Body of pancreas (tissue), 4 donors: ENCODE data around the gene POU1F1. TPM values are rescaled to one million over a fixed set of nuclear protein-coding genes. Genes with fewer than 3 reads are reported as not detected.

ENCODE experiments used
- ATAC-seq: fragments of 150-250 bp; one replicate; pipeline ENCODE4 v1.9.1; 2016
- DNase-seq, 4 donors: peaks; one replicate each; pipeline ENCODE4 v3.0.0-alpha.2; 2019
- H3K27ac ChIP-seq, 4 donors: fragments of 200-600 bp; sonication (generic); 1 replicate in 3 of 4; 2 replicates in 1 of 4; pipeline versions ENCODE4 v1.5.1 to v1.6.1; 2016 to 2019; ENCODE audit warnings: mild to moderate bottlenecking in 1 of 4, mixed read lengths in 1 of 4, moderate library complexity in 1 of 4
- H3K27me3 ChIP-seq, 2 donors: fragments of 200-600 bp; sonication (generic); one replicate each; pipeline ENCODE4 v1.6.0; 2016; ENCODE audit warnings: mild to moderate bottlenecking in 1 of 2
- H3K36me3 ChIP-seq, 2 donors: fragments of 200-600 bp; sonication (generic); replicated peaks in 1 of 2; 2 replicates each; pipeline ENCODE4 v1.5.1; 2016; ENCODE audit warnings: low read depth in 2 of 2; ENCODE audit not compliant: insufficient read depth in 1 of 2
- H3K4me1 ChIP-seq: fragments of 200-600 bp; sonication (generic); one replicate; pipeline ENCODE4 v1.6.0; 2016
- H3K4me3 ChIP-seq, 2 donors: fragments of 200-600 bp; sonication (generic); 1 replicate in 1 of 2; 2 replicates in 1 of 2; pipeline ENCODE4 v1.5.1; 2016 to 2019
- H3K9me3 ChIP-seq, 3 donors: fragments of 200-600 bp; sonication (generic); 1 replicate in 2 of 3; 2 replicates in 1 of 3; pipeline ENCODE4 v1.5.1; 2016
- POLR2A ChIP-seq, 3 donors: fragments of 450-650 bp; IDR thresholded peaks; one replicate each; pipeline ENCODE4 v1.6.1; 2016; ENCODE audit warnings: antibody characterized with exemption in 3 of 3, mild to moderate bottlenecking in 2 of 3
- WGBS, 2 donors: methylation state at CpG; one replicate each; pipeline ENCODE4 v1.1.5; 2017; 5-methylcytosine and 5-hydroxymethylcytosine counted together
- intact Hi-C: fragments of 100-400 bp; cut with DNase I; formaldehyde crosslinking; loops from one replicate; pipeline ENCODE4 v1.15.1; 2023
- total RNA-seq, 2 donors: library from RNA; depleted of rRNA; stranded (reverse); fragments of >200 nt; gene quantifications; one replicate each; pipeline ENCODE4 v1.1.0, GENCODE V29; 2016
- TF ChIP-seq, protein P1 (sequence below), 7 experiments: fragments of 450-650 bp in 4 of 7; fragments of 200-600 bp in 3 of 7; sonication (generic) in 3 of 7; IDR thresholded peaks; one replicate each; pipeline ENCODE4 v1.5.1; 2016 to 2019; ENCODE audit warnings: antibody characterized with exemption in 7 of 7

The POU1F1 gene
- total RNA-seq, 2 donors from 2014 or later: not detected

DNA sequence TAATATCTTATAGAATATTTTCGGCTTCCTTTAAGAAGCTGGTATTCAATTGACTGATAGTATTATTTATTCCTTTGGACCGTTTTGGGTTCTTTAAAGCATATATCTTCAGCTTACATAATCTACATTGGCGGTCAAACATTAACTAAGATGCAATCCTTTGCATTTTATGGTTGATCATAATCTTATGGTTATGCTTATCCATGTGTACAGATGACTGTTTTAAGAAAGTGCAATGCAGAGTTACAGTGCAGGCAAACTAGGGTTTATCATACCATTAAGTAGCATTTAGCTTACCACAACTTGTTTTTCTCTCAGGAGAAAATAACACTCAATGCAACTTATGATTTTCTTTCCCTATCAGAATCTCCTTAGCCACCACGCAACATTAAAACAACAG, 41.4 kb upstream of the POU1F1 start:
- Histone ChIP-seq H3K27ac (peak overlapping the region in 3 of 4 donors; percentile 17 to 67 (median 51)), H3K36me3 (no peaks in the 10 kb centered on the region), H3K9me3 (no peaks in the 10 kb centered on the region), H3K4me1 (peaks cover 32% of the 10 kb centered on the region), H3K27me3 (no peaks in the 10 kb centered on the region), H3K4me3 (no peak overlapping the region)
- TF ChIP-seq, protein P1, sequence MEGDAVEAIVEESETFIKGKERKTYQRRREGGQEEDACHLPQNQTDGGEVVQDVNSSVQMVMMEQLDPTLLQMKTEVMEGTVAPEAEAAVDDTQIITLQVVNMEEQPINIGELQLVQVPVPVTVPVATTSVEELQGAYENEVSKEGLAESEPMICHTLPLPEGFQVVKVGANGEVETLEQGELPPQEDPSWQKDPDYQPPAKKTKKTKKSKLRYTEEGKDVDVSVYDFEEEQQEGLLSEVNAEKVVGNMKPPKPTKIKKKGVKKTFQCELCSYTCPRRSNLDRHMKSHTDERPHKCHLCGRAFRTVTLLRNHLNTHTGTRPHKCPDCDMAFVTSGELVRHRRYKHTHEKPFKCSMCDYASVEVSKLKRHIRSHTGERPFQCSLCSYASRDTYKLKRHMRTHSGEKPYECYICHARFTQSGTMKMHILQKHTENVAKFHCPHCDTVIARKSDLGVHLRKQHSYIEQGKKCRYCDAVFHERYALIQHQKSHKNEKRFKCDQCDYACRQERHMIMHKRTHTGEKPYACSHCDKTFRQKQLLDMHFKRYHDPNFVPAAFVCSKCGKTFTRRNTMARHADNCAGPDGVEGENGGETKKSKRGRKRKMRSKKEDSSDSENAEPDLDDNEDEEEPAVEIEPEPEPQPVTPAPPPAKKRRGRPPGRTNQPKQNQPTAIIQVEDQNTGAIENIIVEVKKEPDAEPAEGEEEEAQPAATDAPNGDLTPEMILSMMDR (IDR thresholded peaks at IDR 0.05): no peak
- no peak for TF ChIP-seq POLR2A (IDR thresholded peaks at IDR 0.05)
- intact Hi-C loops: no loop called here
- no peak for ATAC-seq
- DNase-seq: no peak
- WGBS, 2 donors: 63 to 82% methylated on average over 4 of the region's 4 CpGs

DNA sequence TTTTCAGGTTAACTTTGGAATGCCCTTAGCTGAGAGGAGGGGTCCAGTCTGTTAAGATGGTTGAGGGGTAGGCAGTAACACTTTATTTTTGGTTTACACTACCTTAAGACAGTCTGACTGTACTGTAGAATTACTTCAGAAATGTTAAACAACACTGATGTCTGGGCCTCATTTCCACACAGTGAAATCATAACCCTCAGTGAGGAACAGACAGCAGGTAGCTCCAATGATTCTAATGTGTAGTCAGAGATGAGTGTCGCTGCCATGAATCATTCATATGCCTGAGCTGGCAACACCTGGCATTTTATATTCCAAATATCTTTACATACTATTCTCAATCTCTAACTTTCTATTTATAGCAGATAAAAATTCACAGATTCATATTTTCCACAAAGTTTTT, 37.3 kb upstream of the POU1F1 start:
- Histone ChIP-seq H3K36me3 (no peaks in the 10 kb centered on the region), H3K9me3 (no peaks in the 10 kb centered on the region), H3K27ac (no peak overlapping the region), H3K27me3 (no peaks in the 10 kb centered on the region), H3K4me1 (peaks cover 9% of the 10 kb centered on the region), H3K4me3 (no peak overlapping the region)
- TF ChIP-seq POLR2A (IDR thresholded peaks at IDR 0.05): no peak
- TF ChIP-seq, protein P1 (IDR thresholded peaks at IDR 0.05): no peak
- 95 to 97% methylated on average over 1 of the region's 1 CpG for WGBS, 2 donors
- intact Hi-C loops: no loop called here
- ATAC-seq: no peak
- DNase-seq: no peak

DNA sequence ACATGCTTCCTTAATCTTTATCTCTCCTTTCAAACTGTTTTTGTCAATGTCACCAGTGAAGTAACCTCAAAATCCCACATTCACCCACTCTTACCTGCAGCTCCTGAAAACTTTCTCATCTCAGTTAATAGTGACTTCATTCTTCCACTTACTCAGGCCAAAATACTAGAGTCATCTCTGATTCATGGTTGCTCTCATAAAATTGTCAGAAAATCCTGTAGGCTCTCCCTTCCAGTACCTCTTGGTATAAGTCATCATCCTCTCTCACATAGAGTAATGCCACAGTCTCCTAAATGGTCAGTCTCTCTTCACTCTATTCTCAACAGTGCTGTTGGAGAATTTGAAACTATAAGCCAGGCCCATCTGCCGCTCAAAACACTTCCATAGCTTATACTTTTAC, 34.9 kb upstream of the POU1F1 start:
- H3K36me3 ChIP-seq: no peaks in the 10 kb centered on the region
- WGBS, 2 donors: 95 to 100% methylated on average over 1 of the region's 1 CpG
- H3K27ac ChIP-seq: no peak overlapping the region
- H3K27me3 ChIP-seq: no peaks in the 10 kb centered on the region
- intact Hi-C loops: no loop called here
- DNase-seq: no peak
- no peak for TF ChIP-seq POLR2A (IDR thresholded peaks at IDR 0.05)
- TF ChIP-seq, protein P1 (IDR thresholded peaks at IDR 0.05): no peak
- no peak overlapping the region for H3K4me3 ChIP-seq
- ATAC-seq: no peak
- H3K4me1 ChIP-seq: no peaks in the 10 kb centered on the region
- no peaks in the 10 kb centered on the region for H3K9me3 ChIP-seq

DNA sequence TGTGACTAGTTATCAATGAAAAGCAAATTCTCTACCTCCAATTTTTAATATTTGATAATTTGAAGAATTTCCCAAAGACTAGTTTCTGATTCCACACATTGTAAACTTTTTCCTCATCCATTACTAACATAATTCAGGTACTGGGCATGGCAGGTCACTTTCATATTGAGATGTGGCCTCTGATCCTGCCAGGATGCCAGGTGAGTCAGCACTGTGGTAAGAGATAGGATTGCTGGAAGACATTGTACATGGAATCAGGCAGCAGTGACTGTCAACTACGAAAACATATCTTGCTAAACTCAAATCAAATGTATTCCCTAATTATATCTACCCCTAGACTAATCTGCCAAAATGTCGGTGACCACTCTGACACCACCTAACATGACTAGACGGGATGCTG, 33.2 kb upstream of the POU1F1 start:
- intact Hi-C loops: loop anchor here (10.0 kb wide), 1 partner anchor 195 kb away; no protein-coding TSS in a partner anchor

DNA sequence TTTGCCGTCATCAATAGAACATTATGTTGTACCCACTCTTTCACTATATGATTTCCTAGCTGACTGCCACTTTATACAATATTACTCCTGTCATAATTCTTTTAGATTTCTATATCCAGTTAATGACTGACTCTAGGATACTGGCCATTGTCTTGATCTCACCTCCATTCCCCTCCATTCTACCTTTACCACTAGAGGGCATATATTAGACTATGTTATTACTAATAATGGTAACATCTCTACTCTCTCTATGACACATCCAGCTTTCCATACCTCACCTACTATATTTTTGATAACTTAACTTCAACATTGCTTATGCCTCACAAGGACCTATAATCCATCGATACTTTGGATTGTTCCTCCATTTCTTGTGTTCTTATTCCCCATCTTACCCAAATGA, 31.4 kb upstream of the POU1F1 start:
- Histone ChIP-seq H3K27me3 (no peaks in the 10 kb centered on the region), H3K36me3 (no peaks in the 10 kb centered on the region), H3K4me3 (no peak overlapping the region), H3K4me1 (no peaks in the 10 kb centered on the region), H3K27ac (no peak overlapping the region), H3K9me3 (no peaks in the 10 kb centered on the region)
- TF ChIP-seq POLR2A (IDR thresholded peaks at IDR 0.05): no peak
- TF ChIP-seq, protein P1 (IDR thresholded peaks at IDR 0.05): peak in 2 of 7 experiments; percentile 13 to 14
- ATAC-seq (no peak), DNase-seq (no peak)
- intact Hi-C loops: loop anchor here (10.0 kb wide), 1 partner anchor 197 kb away; no protein-coding TSS in a partner anchor
- WGBS, 2 donors: 90 to 92% methylated on average over 2 of the region's 2 CpGs

More for the DNA sequence above, 33.2 kb upstream of the POU1F1 start:
- DNase-seq (no peak), ATAC-seq (no peak)
- 43 to 88% methylated on average over 3 of the region's 3 CpGs for WGBS, 2 donors
- TF ChIP-seq, protein P1 (IDR thresholded peaks at IDR 0.05): no peak
- TF ChIP-seq POLR2A (IDR thresholded peaks at IDR 0.05): no peak
- no peak overlapping the region for H3K4me3 ChIP-seq
- no peaks in the 10 kb centered on the region for H3K27me3 ChIP-seq
- no peaks in the 10 kb centered on the region for H3K4me1 ChIP-seq
- H3K27ac ChIP-seq: no peak overlapping the region
- no peaks in the 10 kb centered on the region for H3K36me3 ChIP-seq
- H3K9me3 ChIP-seq: no peaks in the 10 kb centered on the region
